ENCODE results near the gene XRCC6. TPM values are rescaled to one million over a fixed set of nuclear protein-coding genes. Genes with fewer than 3 reads are reported as not detected.

Gene XRCC6
- total and polyA plus RNA-seq, 9 of the 15 experiments (the other 6 are each of a cell fraction or from before 2014, with no cell fraction given) = 151 to 440 (median 318) TPM

DNA sequence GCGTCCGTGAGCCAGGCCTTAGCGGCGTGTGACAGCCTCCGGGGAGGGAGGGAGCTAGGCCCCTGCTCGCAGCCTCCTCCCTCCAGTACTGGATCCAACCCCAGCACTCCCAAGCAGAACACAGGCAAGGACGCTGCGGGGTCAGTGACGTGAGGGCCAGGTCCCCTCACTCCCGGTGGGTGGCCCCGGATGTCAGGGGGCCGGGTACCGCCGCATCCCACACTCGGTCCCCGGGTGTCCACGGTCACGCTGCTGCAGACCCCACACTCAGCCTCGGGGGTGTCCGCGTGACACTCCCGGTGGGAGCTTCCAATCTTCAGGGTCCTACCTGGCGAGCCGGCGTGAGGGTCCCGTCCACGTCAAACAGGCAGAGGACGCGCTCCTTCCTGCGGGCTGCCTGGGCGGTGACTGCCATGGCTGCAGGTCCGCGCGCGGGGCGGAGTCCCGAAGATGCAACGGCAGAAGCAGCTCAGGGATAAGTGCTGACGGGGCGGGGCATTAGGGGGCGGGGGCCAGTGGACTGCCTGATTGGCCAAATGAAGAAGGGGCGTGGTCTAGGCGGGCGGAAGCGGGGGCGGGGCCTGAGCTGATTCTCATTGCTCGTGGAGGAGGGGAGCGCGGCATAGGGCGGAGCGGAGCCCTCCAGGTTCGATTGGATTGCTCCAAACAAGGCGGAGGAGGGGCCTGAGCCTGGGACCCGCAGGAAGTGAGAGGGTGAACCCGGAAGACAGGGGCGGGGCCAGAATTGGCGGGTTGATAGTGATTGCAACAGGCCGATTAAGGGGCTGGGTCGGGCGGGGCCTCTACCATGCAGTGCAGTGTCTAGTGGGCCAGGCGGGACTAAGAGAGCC lies 31.5 kb upstream of the XRCC6 start, which contains the start of gene PMM1 (continued):
- TF ChIP-seq, protein P1, sequence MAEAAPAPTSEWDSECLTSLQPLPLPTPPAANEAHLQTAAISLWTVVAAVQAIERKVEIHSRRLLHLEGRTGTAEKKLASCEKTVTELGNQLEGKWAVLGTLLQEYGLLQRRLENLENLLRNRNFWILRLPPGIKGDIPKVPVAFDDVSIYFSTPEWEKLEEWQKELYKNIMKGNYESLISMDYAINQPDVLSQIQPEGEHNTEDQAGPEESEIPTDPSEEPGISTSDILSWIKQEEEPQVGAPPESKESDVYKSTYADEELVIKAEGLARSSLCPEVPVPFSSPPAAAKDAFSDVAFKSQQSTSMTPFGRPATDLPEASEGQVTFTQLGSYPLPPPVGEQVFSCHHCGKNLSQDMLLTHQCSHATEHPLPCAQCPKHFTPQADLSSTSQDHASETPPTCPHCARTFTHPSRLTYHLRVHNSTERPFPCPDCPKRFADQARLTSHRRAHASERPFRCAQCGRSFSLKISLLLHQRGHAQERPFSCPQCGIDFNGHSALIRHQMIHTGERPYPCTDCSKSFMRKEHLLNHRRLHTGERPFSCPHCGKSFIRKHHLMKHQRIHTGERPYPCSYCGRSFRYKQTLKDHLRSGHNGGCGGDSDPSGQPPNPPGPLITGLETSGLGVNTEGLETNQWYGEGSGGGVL (CRISPR knock-in tag; IDR thresholded peaks at IDR 0.05) = no peak
- TF ChIP-seq POLR2A (conservative IDR thresholded peaks at IDR 0.05) (peak; percentile 71), YY1 (IDR thresholded peaks at IDR 0.05; ENCODE audit: borderline replicate concordance in 1 of 3, control insufficient read depth in 1 of 3, extremely low read depth in 1 of 3, insufficient read depth in 3 of 3, insufficient read length in 1 of 3, insufficient replicate concordance in 2 of 3, low read depth in 1 of 3, low read length in 2 of 3) (peak in 2 of 3 experiments; percentile 50 to 87), GABPA (tag; conservative IDR thresholded peaks at IDR 0.05; ENCODE audit: low read depth) (peak; percentile 84), BCOR (IDR thresholded peaks at IDR 0.05) (0 out of 2 replicates have a peak, but pooled peaks have one; percentile 29), MCM7 (IDR thresholded peaks at IDR 0.05) (no peak), MIER1 (IDR thresholded peaks at IDR 0.05; ENCODE audit: low read depth) (no peak), CEBPG (CRISPR knock-in tag; IDR thresholded peaks at IDR 0.05) (peak; percentile 84), CEBPG (tag; conservative IDR thresholded peaks at IDR 0.05 in 1 of 2, IDR thresholded peaks at IDR 0.05 in 1 of 2) (peak; percentile 65 to 66), MAZ (CRISPR knock-in tag; conservative IDR thresholded peaks at IDR 0.05 in 1 of 2, IDR thresholded peaks at IDR 0.05 in 1 of 2) (0 out of 4 replicates have a peak, but pooled peaks have one; percentile 24 to 35), ZNF780A (CRISPR knock-in tag; IDR thresholded peaks at IDR 0.05) (no peak), KDM5B (IDR thresholded peaks at IDR 0.05; ENCODE audit: insufficient replicate concordance, low read depth, low read length) (peak; percentile 80)
- TF ChIP-seq, protein P2, sequence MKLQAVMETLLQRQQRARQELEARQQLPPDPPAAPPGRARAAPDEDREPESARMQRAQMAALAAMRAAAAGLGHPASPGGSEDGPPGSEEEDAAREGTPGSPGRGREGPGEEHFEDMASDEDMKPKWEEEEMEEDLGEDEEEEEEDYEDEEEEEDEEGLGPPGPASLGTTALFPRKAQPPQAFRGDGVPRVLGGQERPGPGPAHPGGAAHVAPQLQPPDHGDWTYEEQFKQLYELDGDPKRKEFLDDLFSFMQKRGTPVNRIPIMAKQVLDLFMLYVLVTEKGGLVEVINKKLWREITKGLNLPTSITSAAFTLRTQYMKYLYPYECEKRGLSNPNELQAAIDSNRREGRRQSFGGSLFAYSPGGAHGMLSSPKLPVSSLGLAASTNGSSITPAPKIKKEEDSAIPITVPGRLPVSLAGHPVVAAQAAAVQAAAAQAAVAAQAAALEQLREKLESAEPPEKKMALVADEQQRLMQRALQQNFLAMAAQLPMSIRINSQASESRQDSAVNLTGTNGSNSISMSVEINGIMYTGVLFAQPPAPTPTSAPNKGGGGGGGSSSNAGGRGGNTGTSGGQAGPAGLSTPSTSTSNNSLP (IDR thresholded peaks at IDR 0.05; ENCODE audit: borderline replicate concordance, low read depth, low read length) = peak; percentile 44; the same call in 1 of the 2 replicates
- TF ChIP-seq, protein P3, sequence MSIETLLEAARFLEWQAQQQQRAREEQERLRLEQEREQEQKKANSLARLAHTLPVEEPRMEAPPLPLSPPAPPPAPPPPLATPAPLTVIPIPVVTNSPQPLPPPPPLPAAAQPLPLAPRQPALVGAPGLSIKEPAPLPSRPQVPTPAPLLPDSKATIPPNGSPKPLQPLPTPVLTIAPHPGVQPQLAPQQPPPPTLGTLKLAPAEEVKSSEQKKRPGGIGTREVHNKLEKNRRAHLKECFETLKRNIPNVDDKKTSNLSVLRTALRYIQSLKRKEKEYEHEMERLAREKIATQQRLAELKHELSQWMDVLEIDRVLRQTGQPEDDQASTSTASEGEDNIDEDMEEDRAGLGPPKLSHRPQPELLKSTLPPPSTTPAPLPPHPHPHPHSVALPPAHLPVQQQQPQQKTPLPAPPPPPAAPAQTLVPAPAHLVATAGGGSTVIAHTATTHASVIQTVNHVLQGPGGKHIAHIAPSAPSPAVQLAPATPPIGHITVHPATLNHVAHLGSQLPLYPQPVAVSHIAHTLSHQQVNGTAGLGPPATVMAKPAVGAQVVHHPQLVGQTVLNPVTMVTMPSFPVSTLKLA (conservative IDR thresholded peaks at IDR 0.05) = peak; percentile 28 to 53; a peak in 2 of 4 replicates
- TF ChIP-seq, protein P4, sequence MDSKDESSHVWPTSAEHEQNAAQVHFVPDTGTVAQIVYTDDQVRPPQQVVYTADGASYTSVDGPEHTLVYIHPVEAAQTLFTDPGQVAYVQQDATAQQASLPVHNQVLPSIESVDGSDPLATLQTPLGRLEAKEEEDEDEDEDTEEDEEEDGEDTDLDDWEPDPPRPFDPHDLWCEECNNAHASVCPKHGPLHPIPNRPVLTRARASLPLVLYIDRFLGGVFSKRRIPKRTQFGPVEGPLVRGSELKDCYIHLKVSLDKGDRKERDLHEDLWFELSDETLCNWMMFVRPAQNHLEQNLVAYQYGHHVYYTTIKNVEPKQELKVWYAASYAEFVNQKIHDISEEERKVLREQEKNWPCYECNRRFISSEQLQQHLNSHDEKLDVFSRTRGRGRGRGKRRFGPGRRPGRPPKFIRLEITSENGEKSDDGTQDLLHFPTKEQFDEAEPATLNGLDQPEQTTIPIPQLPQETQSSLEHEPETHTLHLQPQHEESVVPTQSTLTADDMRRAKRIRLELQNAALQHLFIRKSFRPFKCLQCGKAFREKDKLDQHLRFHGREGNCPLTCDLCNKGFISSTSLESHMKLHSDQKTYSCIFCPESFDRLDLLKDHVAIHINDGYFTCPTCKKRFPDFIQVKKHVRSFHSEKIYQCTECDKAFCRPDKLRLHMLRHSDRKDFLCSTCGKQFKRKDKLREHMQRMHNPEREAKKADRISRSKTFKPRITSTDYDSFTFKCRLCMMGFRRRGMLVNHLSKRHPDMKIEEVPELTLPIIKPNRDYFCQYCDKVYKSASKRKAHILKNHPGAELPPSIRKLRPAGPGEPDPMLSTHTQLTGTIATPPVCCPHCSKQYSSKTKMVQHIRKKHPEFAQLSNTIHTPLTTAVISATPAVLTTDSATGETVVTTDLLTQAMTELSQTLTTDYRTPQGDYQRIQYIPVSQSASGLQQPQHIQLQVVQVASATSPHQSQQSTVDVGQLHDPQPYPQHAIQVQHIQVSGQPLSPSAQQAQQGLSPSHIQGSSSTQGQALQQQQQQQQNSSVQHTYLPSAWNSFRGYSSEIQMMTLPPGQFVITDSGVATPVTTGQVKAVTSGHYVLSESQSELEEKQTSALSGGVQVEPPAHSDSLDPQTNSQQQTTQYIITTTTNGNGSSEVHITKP (IDR thresholded peaks at IDR 0.05; ENCODE audit: partially characterized antibody) = peak; percentile 89

All from K562 (cell line).